Measurements from ENCODE around the gene MCF2L2. TPM values are rescaled to one million over a fixed set of nuclear protein-coding genes. Genes with fewer than 3 reads are reported as not detected.

Gene MCF2L2
- total and polyA plus RNA-seq, 9 of the 15 experiments (the other 6 are each of a cell fraction or from before 2014, with no cell fraction given) = 0.56 to 4.2 (median 3.0) TPM

GRCh38 chr3:183437061-183437460 is 8.6 kb upstream of the MCF2L2 start:
- BruUV-seq (replicated peaks) = no TSS peak

More at GRCh38 chr3:183437061-183437460, 8.6 kb upstream of the MCF2L2 start:
- Histone ChIP-seq H4K20me1 (replicated peaks; ENCODE audit: control insufficient read depth, insufficient read depth, low read length) (no peaks in the 10 kb centered on the region), H3K9me1 (ENCODE audit: control insufficient read depth, insufficient read depth, low read length) (no peaks in the 10 kb centered on the region), H3K36me3 (ENCODE audit: control insufficient read depth, insufficient read depth, low read length) (no peaks in the 10 kb centered on the region), H3K4me1 (replicated peaks in 1 of 2; ENCODE audit: control insufficient read depth in 2 of 2, insufficient read depth in 2 of 2, low read length in 2 of 2) (peaks cover 4 to 49% of the 10 kb centered on the region in 2 experiments; a peak in 4 of 5 replicates), H3K79me2 (ENCODE audit: control insufficient read depth, insufficient read depth, low read length) (no peaks in the 10 kb centered on the region), H3K27me3 (ENCODE audit: control insufficient read depth in 2 of 2, insufficient read depth in 2 of 2, low read length in 2 of 2) (no peaks in the 10 kb centered on the region), H3K9me3 (replicated peaks; ENCODE audit: control insufficient read depth, insufficient read depth, low read depth, low read length) (no peaks in the 10 kb centered on the region), H3K4me3 (no peak overlapping the region), H3K4me2 (ENCODE audit: insufficient read depth, low read length) (no peak overlapping the region), H2AFZ (ENCODE audit: low read depth, low read length) (no peak overlapping the region), H3K9ac (ENCODE audit: insufficient read depth in 1 of 2, low read depth in 2 of 2, low read length in 2 of 2) (no peak overlapping the region), H3K27ac (ENCODE audit: extremely low read depth, low read depth, low read length) (no peak overlapping the region)
- ChIA-PET CTCF (ENCODE audit: low intra/inter-chr PET ratio) (no interaction called here), POLR2A (interaction anchor here (0.7 to 3.2 kb wide), 2 partner anchors 12 to 41 kb away, joined by 3 to 19 read pairs; no protein-coding TSS in a partner anchor)
- ATAC-seq (no peak), DNase-seq (ENCODE audit: extremely low read depth in 1 of 4, low spot score in 3 of 4) (no peak), FAIRE-seq (no peak)
- 6% methylated on average over 1 of the region's 1 CpG for WGBS (ENCODE audit: insufficient coverage, low coverage, missing lambda C conversion rate)
- in situ Hi-C loops (cut with MboI) (no loop called here), intact Hi-C loops (cut with micrococcal nuclease) (no loop called here)
- peak; percentile 33; the same call in 1 of the 2 replicates for TF ChIP-seq CBFA2T3 (IDR thresholded peaks at IDR 0.05)
- TF ChIP-seq, protein P1, sequence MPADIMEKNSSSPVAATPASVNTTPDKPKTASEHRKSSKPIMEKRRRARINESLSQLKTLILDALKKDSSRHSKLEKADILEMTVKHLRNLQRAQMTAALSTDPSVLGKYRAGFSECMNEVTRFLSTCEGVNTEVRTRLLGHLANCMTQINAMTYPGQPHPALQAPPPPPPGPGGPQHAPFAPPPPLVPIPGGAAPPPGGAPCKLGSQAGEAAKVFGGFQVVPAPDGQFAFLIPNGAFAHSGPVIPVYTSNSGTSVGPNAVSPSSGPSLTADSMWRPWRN (IDR thresholded peaks at IDR 0.05; ENCODE audit: low read depth) = no peak
- no peak for TF ChIP-seq MAFF (IDR thresholded peaks at IDR 0.05; ENCODE audit: low read length)
- TF ChIP-seq RFX7 (CRISPR knock-in tag; IDR thresholded peaks at IDR 0.05) = no peak
- 0 out of 2 replicates have a peak, but pooled peaks have one; percentile 3 for TF ChIP-seq CBFA2T2 (conservative IDR thresholded peaks at IDR 0.05)
- no peak for TF ChIP-seq BACH1 (tag; IDR thresholded peaks at IDR 0.05)
- TF ChIP-seq DEAF1 (CRISPR knock-in tag; IDR thresholded peaks at IDR 0.05) = no peak
- TF ChIP-seq ETV1 (tag; conservative IDR thresholded peaks at IDR 0.05; ENCODE audit: low read depth) = no peak
- no peak for TF ChIP-seq ZNF445 (CRISPR knock-in tag; IDR thresholded peaks at IDR 0.05; ENCODE audit: low read depth)
- TF ChIP-seq LARP7 (IDR thresholded peaks at IDR 0.05) = no peak
- TF ChIP-seq TBL1XR1 (IDR thresholded peaks at IDR 0.05; ENCODE audit: low read length in 2 of 2) = no peak
